IPS-20b (cell line): Measurements from ENCODE around the gene UBE3B.
"Not testable (repeated sequence)": the region's sequence is repeated elsewhere in the genome, so short reads cannot be mapped to it uniquely, and the experiment has no call there.

Source experiments
- H3K27ac ChIP-seq: one replicate; pipeline ENCODE4 v1.5.1; 2013; ENCODE audit warnings: low read length
- H3K27me3 ChIP-seq: 2 replicates; pipeline ENCODE4 v1.6.1; 2013; ENCODE audit warnings: mild to moderate bottlenecking, low read length, inconsistent platforms; ENCODE audit not compliant: insufficient read depth
- H3K36me3 ChIP-seq: 2 replicates; pipeline ENCODE4 v1.6.1; 2013; ENCODE audit warnings: low read depth, mild to moderate bottlenecking, inconsistent platforms, low read length, moderate library complexity; ENCODE audit not compliant: insufficient read depth
- H3K4me1 ChIP-seq: 2 replicates; pipeline ENCODE4 v1.6.1; 2013; ENCODE audit warnings: mild to moderate bottlenecking, control low read depth, inconsistent platforms, low read length, moderate library complexity; ENCODE audit not compliant: insufficient read depth
- H3K4me3 ChIP-seq: 2 replicates; pipeline ENCODE4 v1.5.1; 2013; ENCODE audit warnings: mild to moderate bottlenecking, low read length, inconsistent platforms
- H3K9ac ChIP-seq: 2 replicates; pipeline ENCODE4 v1.6.1; 2013; ENCODE audit warnings: low read depth, mild to moderate bottlenecking, inconsistent platforms, low read length, moderate library complexity
- H3K9me3 ChIP-seq: 2 replicates; pipeline ENCODE4 v1.6.1; 2013; ENCODE audit warnings: mild to moderate bottlenecking, low read depth, low read length, inconsistent platforms; ENCODE audit not compliant: insufficient read depth

UBE3B gene

GRCh38 chr12:109439181-109439580 is 38.3 kb upstream of the UBE3B start:
- Histone ChIP-seq H3K9ac (no peak overlapping the region), H3K4me3 (no peak overlapping the region), H3K9me3 (no peaks in the 10 kb centered on the region), H3K27ac (no peak overlapping the region), H3K4me1 (peaks cover 25% of the 10 kb centered on the region), H3K27me3 (no peaks in the 10 kb centered on the region), H3K36me3 (no peaks in the 10 kb centered on the region)

DNA sequence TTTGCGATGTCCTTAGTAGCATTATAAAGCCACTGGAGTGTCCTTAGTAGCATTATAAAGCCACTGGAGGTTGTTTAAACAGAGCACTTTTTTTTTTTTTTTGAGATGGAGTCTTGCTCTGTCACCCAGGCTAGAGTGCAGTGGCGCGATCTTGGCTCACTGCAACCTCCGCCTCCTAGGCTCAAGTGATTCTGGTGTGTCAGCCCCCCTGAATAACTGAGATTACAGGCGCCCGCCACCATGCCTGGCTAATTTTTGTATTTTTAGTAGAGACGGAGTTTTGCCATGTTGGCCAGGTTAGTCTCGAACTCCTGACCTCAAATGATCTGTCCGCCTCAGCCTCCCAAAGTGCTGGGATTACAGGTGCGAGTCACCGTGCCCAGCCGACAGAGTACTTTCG is 37.5 kb upstream of the UBE3B start:
- H3K4me1 ChIP-seq = peaks cover 24% of the 10 kb centered on the region
- H3K27ac ChIP-seq, H3K9me3 ChIP-seq, H3K9ac ChIP-seq, H3K27me3 ChIP-seq, H3K36me3 ChIP-seq, H3K4me3 ChIP-seq: not testable (repeated sequence)

GRCh38 chr12:109440851-109441490 is 36.5 kb upstream of the UBE3B start:
- Histone ChIP-seq H3K27ac (no peak overlapping the region), H3K27me3 (no peaks in the 10 kb centered on the region), H3K4me1 (peaks cover 14% of the 10 kb centered on the region), H3K36me3 (peaks cover 11% of the 10 kb centered on the region; the same call in 1 of the 2 replicates), H3K4me3 (no peak overlapping the region), H3K9me3 (no peaks in the 10 kb centered on the region), H3K9ac (no peak overlapping the region)

- Histone ChIP-seq H3K9me3 (no peaks in the 10 kb centered on the region), H3K4me1 (no peaks in the 10 kb centered on the region), H3K36me3 (peaks cover 37% of the 10 kb centered on the region), H3K27ac (no peak overlapping the region), H3K27me3 (no peaks in the 10 kb centered on the region), H3K4me3 (no peak overlapping the region), H3K9ac (no peak overlapping the region)
These were observed 33.6 kb upstream of the UBE3B start for GRCh38 chr12:109443794-109444193.

DNA sequence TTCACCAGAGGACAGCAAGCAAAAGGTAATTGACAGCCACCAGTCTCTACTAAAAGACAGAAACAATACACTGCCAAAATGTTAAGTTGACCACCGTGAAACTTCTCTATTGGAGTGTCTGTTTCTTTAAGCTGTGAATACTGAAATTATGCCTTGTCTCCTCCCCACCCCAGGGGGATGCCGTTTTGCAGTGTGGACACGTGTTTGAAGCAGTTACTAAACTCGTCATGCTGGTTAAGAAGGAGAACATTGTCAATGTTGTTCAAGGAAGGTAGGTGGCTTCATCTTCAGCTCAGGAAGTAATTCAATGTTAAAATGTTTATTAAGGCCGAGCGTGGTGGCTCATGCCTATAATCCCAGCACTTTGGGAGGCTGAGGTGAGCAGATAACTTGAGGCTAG is 33.2 kb upstream of the UBE3B start:
- Histone ChIP-seq H3K4me3 (no peak overlapping the region), H3K4me1 (no peaks in the 10 kb centered on the region), H3K27ac (no peak overlapping the region), H3K9ac (no peak overlapping the region), H3K36me3 (peaks cover 42% of the 10 kb centered on the region), H3K27me3 (no peaks in the 10 kb centered on the region), H3K9me3 (no peaks in the 10 kb centered on the region)

- Histone ChIP-seq H3K4me1 (no peaks in the 10 kb centered on the region), H3K27me3 (no peaks in the 10 kb centered on the region), H3K9ac (no peak overlapping the region), H3K27ac (no peak overlapping the region), H3K36me3 (peaks cover 51% of the 10 kb centered on the region), H3K9me3 (no peaks in the 10 kb centered on the region), H3K4me3 (no peak overlapping the region)
These were observed 32.2 kb upstream of the UBE3B start for GRCh38 chr12:109445191-109445609.

- H3K4me1 ChIP-seq = no peaks in the 10 kb centered on the region
- H3K9me3 ChIP-seq = no peaks in the 10 kb centered on the region
- no peak overlapping the region for H3K27ac ChIP-seq
- no peaks in the 10 kb centered on the region for H3K27me3 ChIP-seq
- H3K9ac ChIP-seq = no peak overlapping the region
- no peak overlapping the region for H3K4me3 ChIP-seq
- peaks cover 67% of the 10 kb centered on the region for H3K36me3 ChIP-seq
These were observed 30.6 kb upstream of the UBE3B start for GRCh38 chr12:109446869-109447268.

- no peaks in the 10 kb centered on the region for H3K4me1 ChIP-seq
- H3K9ac ChIP-seq = no peak overlapping the region
- H3K36me3 ChIP-seq = peaks cover 73% of the 10 kb centered on the region
- no peak overlapping the region for H3K4me3 ChIP-seq
- H3K27me3 ChIP-seq = no peaks in the 10 kb centered on the region
- no peak overlapping the region for H3K27ac ChIP-seq
- H3K9me3 ChIP-seq = no peaks in the 10 kb centered on the region
These were observed 30.0 kb upstream of the UBE3B start for GRCh38 chr12:109447482-109447881.

DNA sequence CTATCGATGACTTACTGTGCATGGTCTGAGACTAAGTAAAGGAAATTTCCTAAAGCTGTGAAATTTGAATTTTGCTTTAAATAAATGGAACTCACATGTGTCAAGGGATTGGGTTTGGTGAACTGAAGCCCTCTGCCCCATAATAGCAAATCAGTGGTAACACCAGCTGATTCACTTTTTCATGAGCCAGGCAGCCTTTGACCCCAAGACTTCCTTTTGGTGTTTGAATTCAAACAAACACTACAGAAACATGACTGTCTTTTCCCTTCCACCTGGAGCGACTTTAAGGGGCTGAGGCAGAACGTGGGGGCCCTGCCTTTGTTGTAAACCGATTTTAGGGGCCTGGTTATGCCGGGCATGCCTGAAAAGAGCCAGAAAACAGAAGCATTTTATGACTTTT is 29.2 kb upstream of the UBE3B start:
- Histone ChIP-seq H3K27me3 (no peaks in the 10 kb centered on the region), H3K27ac (no peak overlapping the region), H3K36me3 (peaks cover 81% of the 10 kb centered on the region), H3K9me3 (no peaks in the 10 kb centered on the region), H3K9ac (no peak overlapping the region), H3K4me1 (no peaks in the 10 kb centered on the region), H3K4me3 (no peak overlapping the region)

DNA sequence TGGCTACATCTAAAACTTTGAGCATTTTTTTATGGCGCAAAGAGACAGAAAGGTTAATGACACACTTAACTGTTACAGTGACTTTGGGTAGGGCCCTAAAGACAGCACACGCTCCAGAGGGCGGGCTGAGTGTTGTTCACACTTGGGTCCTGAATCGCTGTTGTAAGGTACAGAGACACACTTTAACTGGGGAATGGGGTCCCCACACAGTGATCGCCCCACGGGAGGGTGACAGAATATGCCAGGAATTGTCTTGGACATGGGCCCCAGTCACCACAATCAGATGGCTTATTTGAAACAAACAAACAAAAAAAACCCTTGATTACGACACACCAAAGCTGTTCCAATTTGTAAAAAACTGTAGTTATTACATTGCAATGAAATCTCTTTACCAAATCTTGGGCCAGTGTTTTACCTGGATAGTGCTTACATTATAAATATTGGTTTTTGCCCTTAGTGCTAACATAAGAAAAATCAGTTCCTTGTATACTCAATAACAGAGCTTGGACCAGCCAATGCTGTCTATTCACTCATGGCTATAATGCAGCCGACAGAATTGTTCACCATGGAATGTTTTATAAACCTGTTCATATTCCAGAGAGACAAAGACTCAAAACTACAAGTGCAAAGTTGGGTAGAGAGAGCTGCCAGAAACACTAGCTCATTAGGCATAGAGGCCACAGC is 28.6 kb upstream of the UBE3B start:
- H3K36me3 ChIP-seq = peaks cover 87% of the 10 kb centered on the region
- H3K27ac ChIP-seq = no peak overlapping the region
- H3K4me1 ChIP-seq = no peaks in the 10 kb centered on the region
- H3K27me3 ChIP-seq = no peaks in the 10 kb centered on the region
- H3K9me3 ChIP-seq = no peaks in the 10 kb centered on the region
- H3K4me3 ChIP-seq = no peak overlapping the region
- H3K9ac ChIP-seq = no peak overlapping the region

GRCh38 chr12:109449845-109450532 is 27.4 kb upstream of the UBE3B start:
- H3K4me1 ChIP-seq = no peaks in the 10 kb centered on the region
- no peak overlapping the region for H3K9ac ChIP-seq
- no peak overlapping the region for H3K4me3 ChIP-seq
- no peaks in the 10 kb centered on the region for H3K27me3 ChIP-seq
- H3K36me3 ChIP-seq = peaks cover 96% of the 10 kb centered on the region
- no peaks in the 10 kb centered on the region for H3K9me3 ChIP-seq
- no peak overlapping the region for H3K27ac ChIP-seq

DNA sequence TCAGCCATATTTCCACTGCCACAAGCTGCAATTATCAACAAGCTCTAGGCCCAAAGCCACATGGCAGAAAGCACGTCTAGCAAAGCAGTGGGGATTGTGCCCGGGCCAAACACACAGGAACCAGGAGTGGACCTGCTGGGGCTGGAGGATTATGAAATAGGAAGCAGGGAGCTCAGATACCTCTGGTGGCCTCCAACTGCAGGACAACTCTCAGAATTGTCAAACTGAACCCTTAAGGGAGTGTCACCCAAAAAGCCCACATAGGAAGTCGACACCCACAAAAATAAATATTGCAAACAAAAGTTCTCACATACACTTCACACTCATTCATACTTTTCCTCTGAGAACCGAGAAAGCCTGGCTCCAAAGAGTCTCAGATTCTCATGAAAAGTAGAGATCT is 26.5 kb upstream of the UBE3B start:
- no peaks in the 10 kb centered on the region for H3K27me3 ChIP-seq
- H3K27ac ChIP-seq = no peak overlapping the region
- H3K9me3 ChIP-seq = no peaks in the 10 kb centered on the region
- no peak overlapping the region for H3K9ac ChIP-seq
- H3K4me3 ChIP-seq = no peak overlapping the region
- peaks cover 98% of the 10 kb centered on the region for H3K36me3 ChIP-seq
- H3K4me1 ChIP-seq = no peaks in the 10 kb centered on the region
